Activated CD8-positive, alpha-beta T cell treated with anti-CD3 and anti-CD28 coated beads for 36 hours (primary cell): ENCODE measurements around the gene ZNF385A. TPM values are rescaled to one million over a fixed set of nuclear protein-coding genes. Genes with fewer than 3 reads are reported as not detected.

ENCODE experiments used
- ATAC-seq: fragments of 200-7000 bp; cut with Tn5 transposase; one replicate; pipeline ENCODE4 v1.10.0; 2021; ENCODE audit warnings: mild to moderate bottlenecking, moderate library complexity
- CTCF ChIA-PET: fragments of 350-600 bp; sonication (Branson Sonifier 250); formaldehyde crosslinking; loops from one replicate; lab custom pipeline; 2021; ENCODE audit warnings: antibody characterized with exemption; lab: Charles Lee
- POLR2A ChIA-PET: fragments of 350-600 bp; sonication (Branson Sonifier 250); formaldehyde crosslinking; loops from one replicate; lab custom pipeline; 2021; ENCODE audit warnings: antibody characterized with exemption; lab: Charles Lee
- DNase-seq: peaks from one replicate; pipeline ENCODE4 v3.0.0-alpha.2; 2020
- H3K27ac Mint-ChIP-seq: one replicate; pipeline ENCODE4 v1.8.0; 2021; ENCODE audit warnings: mild to moderate bottlenecking, mixed read lengths
- H3K27me3 Mint-ChIP-seq: one replicate; pipeline ENCODE4 v1.8.0; 2021; ENCODE audit warnings: mixed read lengths
- H3K36me3 Mint-ChIP-seq: one replicate; pipeline ENCODE4 v1.8.0; 2021; ENCODE audit warnings: low read depth, mixed read lengths
- H3K4me1 Mint-ChIP-seq: one replicate; pipeline ENCODE4 v1.8.0; 2021; ENCODE audit warnings: low read depth, mixed read lengths
- H3K4me3 Mint-ChIP-seq: one replicate; pipeline ENCODE4 v1.8.0; 2021; ENCODE audit warnings: mild to moderate bottlenecking, moderate library complexity, mixed read lengths
- H3K9me3 Mint-ChIP-seq: one replicate; pipeline ENCODE4 v1.8.0; 2021; ENCODE audit warnings: mixed read lengths
- CTCF ChIP-seq: fragments of 200-600 bp; IDR thresholded peaks from one replicate; pipeline ENCODE4 v1.8.0; 2022; ENCODE audit warnings: antibody characterized with exemption, mild to moderate bottlenecking
- intact Hi-C: fragments of 100-400 bp; cut with micrococcal nuclease; formaldehyde crosslinking; loops from one replicate; pipeline ENCODE4 v1.10.0; 2022
- total RNA-seq, 2 experiments: library from RNA; stranded (reverse); gene quantifications; one replicate each; pipeline ENCODE4 v1.2.3, GENCODE V29; 2021

ZNF385A gene
- total RNA-seq, 2 experiments from 2014 or later, result 1.1 to 2.5 TPM

GRCh38 chr12:54360717-54361456, 23.6 kb downstream of the ZNF385A start:
- intact Hi-C loops, result loop anchor here (5.0 kb wide), 2 partner anchors 34 to 69 kb away; partner anchors contain the start of gene COPZ1
- POLR2A ChIA-PET, result interaction anchor here (1.0 to 6.3 kb wide), 7 partner anchors 7 to 80 kb away, joined by 3 to 70 read pairs (median 5); partner anchors contain the start of genes CBX5 and HNRNPA1
- no peaks in the 10 kb centered on the region for H3K36me3 Mint-ChIP-seq
- H3K27me3 Mint-ChIP-seq, result no peaks in the 10 kb centered on the region
- H3K4me1 Mint-ChIP-seq, result peaks cover 25% of the 10 kb centered on the region
- no peaks in the 10 kb centered on the region for H3K9me3 Mint-ChIP-seq
- H3K4me3 Mint-ChIP-seq, result no peak overlapping the region
- no peak for ATAC-seq
- peak; percentile 82 for DNase-seq
- CTCF ChIA-PET, result interaction anchor here (0.7 to 9.0 kb wide), 24 partner anchors 8 to 146 kb away, joined by 3 to 117 read pairs (median 4); partner anchors contain the start of genes CBX5, COPZ1 and HNRNPA1
- TF ChIP-seq CTCF, result peak; percentile 75
- H3K27ac Mint-ChIP-seq, result no peak overlapping the region

GRCh38 chr12:54359762-54360351, 24.7 kb downstream of the ZNF385A start:
- POLR2A ChIA-PET, result interaction anchor here (0.7 to 6.3 kb wide), 11 partner anchors 8 to 79 kb away, joined by 3 to 70 read pairs (median 4); partner anchors contain the start of genes CBX5 and HNRNPA1
- Mint-ChIP-seq H3K27me3 (no peaks in the 10 kb centered on the region), H3K27ac (no peak overlapping the region), H3K36me3 (no peaks in the 10 kb centered on the region), H3K4me1 (peaks cover 24% of the 10 kb centered on the region), H3K9me3 (no peaks in the 10 kb centered on the region), H3K4me3 (no peak overlapping the region)
- no peak for TF ChIP-seq CTCF
- intact Hi-C loops, result loop anchor here (5.0 kb wide), 2 partner anchors 33 to 68 kb away; partner anchors contain the start of gene COPZ1
- CTCF ChIA-PET, result interaction anchor here (0.7 to 9.0 kb wide), 26 partner anchors 9 to 145 kb away, joined by 3 to 117 read pairs (median 4); partner anchors contain the start of genes CBX5, COPZ1 and NCKAP1L
- no peak for ATAC-seq
- no peak for DNase-seq

GRCh38 chr12:54358945-54359761, 25.4 kb downstream of the ZNF385A start:
- no peak for TF ChIP-seq CTCF
- peak; percentile 97 for DNase-seq
- no peak overlapping the region for H3K4me3 Mint-ChIP-seq
- no peaks in the 10 kb centered on the region for H3K36me3 Mint-ChIP-seq
- no peaks in the 10 kb centered on the region for H3K9me3 Mint-ChIP-seq
- H3K4me1 Mint-ChIP-seq, result peaks cover 17% of the 10 kb centered on the region
- H3K27ac Mint-ChIP-seq, result no peak overlapping the region
- ATAC-seq, result peak; percentile 93
- H3K27me3 Mint-ChIP-seq, result no peaks in the 10 kb centered on the region
- intact Hi-C loops, result no loop called here
- ChIA-PET CTCF (interaction anchor here (0.7 to 9.0 kb wide), 19 partner anchors 9 to 144 kb away, joined by 3 to 117 read pairs (median 5); partner anchors contain the start of genes CBX5, COPZ1 and NCKAP1L), POLR2A (interaction anchor here (0.7 to 6.3 kb wide), 18 partner anchors 9 to 173 kb away, joined by 3 to 70 read pairs (median 4); partner anchors contain the start of genes CBX5, COPZ1 and HNRNPA1)

GRCh38 chr12:54358191-54358944, 26.2 kb downstream of the ZNF385A start:
- H3K27ac Mint-ChIP-seq, result no peak overlapping the region
- POLR2A ChIA-PET, result interaction anchor here (0.7 to 6.3 kb wide), 17 partner anchors 9 to 174 kb away, joined by 3 to 70 read pairs (median 4); partner anchors contain the start of genes CBX5, COPZ1 and HNRNPA1

More at GRCh38 chr12:54358191-54358944, 26.2 kb downstream of the ZNF385A start:
- no peak overlapping the region for H3K4me3 Mint-ChIP-seq
- H3K27me3 Mint-ChIP-seq, result no peaks in the 10 kb centered on the region
- TF ChIP-seq CTCF, result no peak
- ATAC-seq, result peak; percentile 21
- CTCF ChIA-PET, result interaction anchor here (0.7 to 9.0 kb wide), 19 partner anchors 8 to 143 kb away, joined by 3 to 117 read pairs (median 5); partner anchors contain the start of genes COPZ1 and NCKAP1L
- H3K36me3 Mint-ChIP-seq, result no peaks in the 10 kb centered on the region
- peak; percentile 64 for DNase-seq
- intact Hi-C loops, result no loop called here
- peaks cover 12% of the 10 kb centered on the region for H3K4me1 Mint-ChIP-seq
- H3K9me3 Mint-ChIP-seq, result no peaks in the 10 kb centered on the region
